Neural progenitor cell (in vitro differentiated cells): ENCODE measurements around the gene ARF1. TPM values are rescaled to one million over a fixed set of nuclear protein-coding genes. Genes with fewer than 3 reads are reported as not detected.

ENCODE experiments used
- DNase-seq: peaks from one replicate; pipeline ENCODE4 v3.0.0-alpha.2; 2016; ENCODE audit warnings: low spot score
- H2AFZ ChIP-seq: fragments of 200-600 bp; sonication (generic); replicated peaks from 2 replicates; pipeline ENCODE4 v1.6.1; 2016; ENCODE audit warnings: antibody characterized with exemption
- H3F3A ChIP-seq: fragments of 200-600 bp; sonication (generic); 2 replicates; pipeline ENCODE4 v1.6.1; 2016; ENCODE audit warnings: antibody characterized with exemption, low read depth
- H3K27ac ChIP-seq: fragments of 200-600 bp; sonication (generic); 2 replicates; pipeline ENCODE4 v1.5.1; 2016; ENCODE audit warnings: mild to moderate bottlenecking
- H3K27me3 ChIP-seq: fragments of 200-600 bp; sonication (generic); 2 replicates; pipeline ENCODE4 v1.6.1; 2016; ENCODE audit warnings: mild to moderate bottlenecking, moderate library complexity
- H3K36me3 ChIP-seq: fragments of 200-600 bp; sonication (generic); 2 replicates; pipeline ENCODE4 v1.5.1; 2016
- H3K4me1 ChIP-seq: fragments of 200-600 bp; sonication (generic); 2 replicates; pipeline ENCODE4 v1.6.1; 2016; ENCODE audit warnings: mixed run types
- H3K4me2 ChIP-seq: fragments of 200-600 bp; sonication (generic); 2 replicates; pipeline ENCODE4 v1.6.1; 2016
- H3K4me3 ChIP-seq: fragments of 200-600 bp; sonication (generic); 2 replicates; pipeline ENCODE4 v1.5.1; 2016
- H3K79me2 ChIP-seq: fragments of 200-600 bp; sonication (generic); 2 replicates; pipeline ENCODE4 v1.6.1; 2016; ENCODE audit warnings: low read depth
- H3K9ac ChIP-seq: fragments of 200-600 bp; sonication (generic); 2 replicates; pipeline ENCODE4 v1.6.1; 2016
- H3K9me3 ChIP-seq: fragments of 200-600 bp; sonication (generic); 2 replicates; pipeline ENCODE4 v1.5.1; 2016; ENCODE audit warnings: low read depth
- H4K20me1 ChIP-seq: fragments of 200-600 bp; sonication (generic); 2 replicates; pipeline ENCODE4 v1.6.1; 2016; ENCODE audit warnings: low read depth
- H3K27ac Mint-ChIP-seq: 3 replicates; pipeline ENCODE4 v1.8.0; 2021; ENCODE audit warnings: mixed read lengths
- H3K27me3 Mint-ChIP-seq: 2 replicates; pipeline ENCODE4 v1.8.0; 2022; ENCODE audit warnings: low read depth, mild to moderate bottlenecking, inconsistent platforms, moderate library complexity, mixed read lengths; ENCODE audit not compliant: insufficient read depth
- H3K36me3 Mint-ChIP-seq: 3 replicates; pipeline ENCODE4 v1.8.0; 2021; ENCODE audit warnings: mixed read lengths
- H3K4me1 Mint-ChIP-seq: 3 replicates; pipeline ENCODE4 v1.8.0; 2021; ENCODE audit warnings: mixed read lengths
- H3K4me3 Mint-ChIP-seq: 3 replicates; pipeline ENCODE4 v1.8.0; 2021; ENCODE audit warnings: mild to moderate bottlenecking, moderate library complexity, mixed read lengths
- H3K9me3 Mint-ChIP-seq: 3 replicates; pipeline ENCODE4 v1.8.0; 2020; ENCODE audit warnings: mixed read lengths
- EZH2 ChIP-seq: fragments of 200-600 bp; sonication (generic); IDR thresholded peaks from 2 replicates; pipeline ENCODE4 v1.6.1; 2017; ENCODE audit warnings: antibody characterized with exemption, mild to moderate bottlenecking, moderate library complexity
- EZH2phosphoT487 ChIP-seq: fragments of 200-600 bp; sonication (generic); IDR thresholded peaks from 2 replicates; pipeline ENCODE4 v1.6.1; 2017; ENCODE audit warnings: antibody characterized with exemption
- total RNA-seq: library from RNA; depleted of rRNA; stranded (reverse); fragments of >200 nt; gene quantifications from 2 replicates; pipeline ENCODE4 v1.2.3, GENCODE V29; 2015; ENCODE audit warnings: low replicate concordance
- TF ChIP-seq, protein P1 (sequence below): fragments of 200-600 bp; sonication (generic); IDR thresholded peaks from 2 replicates; pipeline ENCODE4 v1.5.1; 2017; ENCODE audit warnings: antibody characterized with exemption, mild to moderate bottlenecking

ARF1 gene
- 95.1 and 147 TPM in 2 replicates for total RNA-seq

DNA sequence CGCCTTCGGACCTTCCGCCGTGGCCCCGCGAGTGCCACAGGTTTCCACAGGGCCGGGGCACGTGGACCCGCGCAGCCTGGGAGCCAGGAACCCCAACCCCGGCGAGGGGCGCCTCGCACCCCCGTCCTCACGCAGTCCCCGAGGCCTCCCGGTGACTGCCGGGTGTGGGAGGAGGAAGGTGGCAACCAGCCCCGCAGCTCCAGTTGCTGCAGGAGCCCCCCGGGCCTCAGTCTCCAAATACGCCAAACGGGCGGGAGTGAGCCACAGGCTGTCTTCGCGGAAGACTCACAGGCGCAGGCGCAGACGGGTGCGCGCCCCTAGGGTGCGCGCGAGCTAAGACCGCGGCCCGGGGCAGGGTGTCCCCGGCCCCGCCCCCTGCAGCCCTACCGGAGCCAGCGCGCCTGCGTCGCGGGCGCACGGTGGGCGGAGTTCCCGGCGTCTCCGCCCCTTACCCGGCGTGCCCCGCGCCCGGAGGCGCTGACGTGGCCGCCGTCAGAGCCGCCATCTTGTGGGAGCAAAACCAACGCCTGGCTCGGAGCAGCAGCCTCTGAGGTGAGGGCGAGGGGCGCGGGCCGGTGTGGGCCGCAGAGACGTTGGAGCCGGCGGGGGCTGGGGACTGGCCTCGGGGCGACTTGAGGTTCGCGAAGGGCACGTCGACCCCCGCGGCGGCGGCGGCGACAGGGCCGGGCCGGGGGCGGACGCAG, at the start of gene ARF1:
Gene ARF1 (plus strand): TSS at position 495 of the 704 bp plus-strand sequence. CDS start 14,407 bp downstream, outside the sequence.
- Mint-ChIP-seq H3K4me3 (peak within 1 kb of the TSS; percentile 99), H3K36me3 (peaks cover 12% of the 10 kb centered on the region), H3K9me3 (peaks cover 2% of the 10 kb centered on the region), H3K27ac (peak within 1 kb of the TSS; percentile 96), H3K27me3 (peaks cover 9% of the 10 kb centered on the region), H3K4me1 (peaks cover 46% of the 10 kb centered on the region)
- no peak for TF ChIP-seq EZH2phosphoT487
- peak; percentile 98 for DNase-seq
- peaks cover 48% of the 10 kb centered on the region for H3K79me2 ChIP-seq
- H2AFZ ChIP-seq, result peak within 1 kb of the TSS; percentile 58
- H3K4me3 ChIP-seq, result peak within 1 kb of the TSS; percentile 100
- peaks cover 31% of the 10 kb centered on the region for H3K4me1 ChIP-seq
- peak within 1 kb of the TSS; percentile 94 for H3K27ac ChIP-seq
- peaks cover 6% of the 10 kb centered on the region for H3F3A ChIP-seq
- H3K36me3 ChIP-seq, result no peaks in the 10 kb centered on the region
- no peaks in the 10 kb centered on the region for H3K27me3 ChIP-seq
- H3K9ac ChIP-seq, result peak within 1 kb of the TSS; percentile 99
- H4K20me1 ChIP-seq, result peaks cover 45% of the 10 kb centered on the region
- H3K4me2 ChIP-seq, result peak within 1 kb of the TSS; percentile 98
- no peaks in the 10 kb centered on the region for H3K9me3 ChIP-seq

DNA sequence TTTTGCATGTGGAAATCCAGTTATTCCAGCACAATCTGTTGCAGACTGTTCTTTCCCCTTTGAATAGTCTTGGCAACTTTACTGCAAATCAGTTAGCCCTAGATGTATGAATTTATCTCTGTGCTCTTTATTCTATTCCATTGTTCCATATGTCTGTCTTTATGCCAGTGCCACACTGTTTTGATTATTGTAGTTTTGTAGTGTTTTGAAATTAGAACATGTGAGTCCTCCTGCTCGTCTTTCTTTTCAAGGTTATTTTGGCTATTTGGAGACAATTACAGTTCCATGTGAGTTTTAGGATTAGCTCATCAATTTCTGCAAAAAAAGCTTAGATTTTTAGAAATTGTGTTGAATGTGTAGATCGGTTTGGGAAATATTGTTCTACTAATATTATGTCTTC, 49.1 kb upstream of the ARF1 start:
- Mint-ChIP-seq H3K4me1 (peaks cover 39% of the 10 kb centered on the region), H3K36me3 (peaks cover 25% of the 10 kb centered on the region), H3K27ac (no peak overlapping the region), H3K27me3 (peaks cover 30% of the 10 kb centered on the region), H3K9me3 (peaks cover 23% of the 10 kb centered on the region), H3K4me3 (no peak overlapping the region)
- Histone ChIP-seq H3K27ac (no peak overlapping the region), H3F3A (peaks cover 28% of the 10 kb centered on the region), H3K4me1 (peaks cover 28% of the 10 kb centered on the region), H3K79me2 (no peaks in the 10 kb centered on the region), H4K20me1 (peaks cover 31% of the 10 kb centered on the region), H3K9me3 (peaks cover 7% of the 10 kb centered on the region), H2AFZ (no peak overlapping the region), H3K27me3 (peaks cover 97% of the 10 kb centered on the region), H3K36me3 (no peaks in the 10 kb centered on the region), H3K4me3 (no peak overlapping the region), H3K9ac (no peak overlapping the region), H3K4me2 (no peak overlapping the region)
- DNase-seq, result no peak
- TF ChIP-seq, protein P1, sequence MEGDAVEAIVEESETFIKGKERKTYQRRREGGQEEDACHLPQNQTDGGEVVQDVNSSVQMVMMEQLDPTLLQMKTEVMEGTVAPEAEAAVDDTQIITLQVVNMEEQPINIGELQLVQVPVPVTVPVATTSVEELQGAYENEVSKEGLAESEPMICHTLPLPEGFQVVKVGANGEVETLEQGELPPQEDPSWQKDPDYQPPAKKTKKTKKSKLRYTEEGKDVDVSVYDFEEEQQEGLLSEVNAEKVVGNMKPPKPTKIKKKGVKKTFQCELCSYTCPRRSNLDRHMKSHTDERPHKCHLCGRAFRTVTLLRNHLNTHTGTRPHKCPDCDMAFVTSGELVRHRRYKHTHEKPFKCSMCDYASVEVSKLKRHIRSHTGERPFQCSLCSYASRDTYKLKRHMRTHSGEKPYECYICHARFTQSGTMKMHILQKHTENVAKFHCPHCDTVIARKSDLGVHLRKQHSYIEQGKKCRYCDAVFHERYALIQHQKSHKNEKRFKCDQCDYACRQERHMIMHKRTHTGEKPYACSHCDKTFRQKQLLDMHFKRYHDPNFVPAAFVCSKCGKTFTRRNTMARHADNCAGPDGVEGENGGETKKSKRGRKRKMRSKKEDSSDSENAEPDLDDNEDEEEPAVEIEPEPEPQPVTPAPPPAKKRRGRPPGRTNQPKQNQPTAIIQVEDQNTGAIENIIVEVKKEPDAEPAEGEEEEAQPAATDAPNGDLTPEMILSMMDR, result no peak
- TF ChIP-seq EZH2phosphoT487 (no peak), EZH2 (no peak)

- Histone ChIP-seq H3K4me2 (peak overlapping the region; percentile 27), H3K9ac (no peak overlapping the region), H3K9me3 (peaks cover 7% of the 10 kb centered on the region), H3K4me3 (no peak overlapping the region), H3F3A (peaks cover 28% of the 10 kb centered on the region), H3K36me3 (no peaks in the 10 kb centered on the region), H3K27ac (no peak overlapping the region), H3K79me2 (no peaks in the 10 kb centered on the region), H3K27me3 (peaks cover 100% of the 10 kb centered on the region), H2AFZ (no peak overlapping the region), H3K4me1 (peaks cover 32% of the 10 kb centered on the region), H4K20me1 (peaks cover 38% of the 10 kb centered on the region)
- no peak for DNase-seq
- Mint-ChIP-seq H3K4me1 (peaks cover 45% of the 10 kb centered on the region), H3K4me3 (peak overlapping the region; percentile 55), H3K36me3 (peaks cover 24% of the 10 kb centered on the region), H3K27ac (peak overlapping the region; percentile 84), H3K27me3 (peaks cover 37% of the 10 kb centered on the region), H3K9me3 (peaks cover 21% of the 10 kb centered on the region)
- TF ChIP-seq EZH2, result no peak
- TF ChIP-seq EZH2phosphoT487, result no peak
- TF ChIP-seq, protein P1, result no peak
These were observed 47.3 kb upstream of the ARF1 start for GRCh38 chr1:228034954-228035837.
